ENCODE results near the gene CTDSP1.

- TF ChIP-seq CTCF (IDR thresholded peaks at IDR 0.05; ENCODE audit: insufficient read depth, low read depth, low read length) (no peak), EZH2 (IDR thresholded peaks at IDR 0.05; ENCODE audit: insufficient read depth, low read length) (no peak)
These were observed 47.4 kb downstream of the CTDSP1 start for GRCh38 chr2:218447072-218447471.

All from astrocyte (in vitro differentiated cells and primary cell).